OCI-LY3 (cell line): Measurements from ENCODE around the gene ELMO1.

Experiments
- EZH2phosphoT487 ChIP-seq: fragments of 200-600 bp; shearing (Covaris generic); IDR thresholded peaks from 2 replicates; pipeline ENCODE4 v1.6.1; 2018; ENCODE audit warnings: antibody characterized with exemption, mixed run types, low read depth
- TF ChIP-seq, protein P1 (sequence below): fragments of 200-600, 300-600 bp; sonication (generic); IDR thresholded peaks from 2 replicates; pipeline ENCODE4 v1.5.1; 2014; ENCODE audit warnings: antibody characterized with exemption, low read length, low read depth

- TF ChIP-seq, protein P1, sequence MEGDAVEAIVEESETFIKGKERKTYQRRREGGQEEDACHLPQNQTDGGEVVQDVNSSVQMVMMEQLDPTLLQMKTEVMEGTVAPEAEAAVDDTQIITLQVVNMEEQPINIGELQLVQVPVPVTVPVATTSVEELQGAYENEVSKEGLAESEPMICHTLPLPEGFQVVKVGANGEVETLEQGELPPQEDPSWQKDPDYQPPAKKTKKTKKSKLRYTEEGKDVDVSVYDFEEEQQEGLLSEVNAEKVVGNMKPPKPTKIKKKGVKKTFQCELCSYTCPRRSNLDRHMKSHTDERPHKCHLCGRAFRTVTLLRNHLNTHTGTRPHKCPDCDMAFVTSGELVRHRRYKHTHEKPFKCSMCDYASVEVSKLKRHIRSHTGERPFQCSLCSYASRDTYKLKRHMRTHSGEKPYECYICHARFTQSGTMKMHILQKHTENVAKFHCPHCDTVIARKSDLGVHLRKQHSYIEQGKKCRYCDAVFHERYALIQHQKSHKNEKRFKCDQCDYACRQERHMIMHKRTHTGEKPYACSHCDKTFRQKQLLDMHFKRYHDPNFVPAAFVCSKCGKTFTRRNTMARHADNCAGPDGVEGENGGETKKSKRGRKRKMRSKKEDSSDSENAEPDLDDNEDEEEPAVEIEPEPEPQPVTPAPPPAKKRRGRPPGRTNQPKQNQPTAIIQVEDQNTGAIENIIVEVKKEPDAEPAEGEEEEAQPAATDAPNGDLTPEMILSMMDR, result no peak
- TF ChIP-seq EZH2phosphoT487, result no peak
Measured at GRCh38 chr7:37245590-37245989, 203.1 kb downstream of the ELMO1 start.
